SK-N-MC (cell line): Measurements from ENCODE around the gene ADI1.
"Not testable (repeated sequence)": the region's sequence is repeated elsewhere in the genome, so short reads cannot be mapped to it uniquely, and the experiment has no call there.

Source experiments
- DNase-seq: peaks from one replicate; pipeline ENCODE4 v3.0.0-alpha.2; 2011; ENCODE audit warnings: low read depth, low spot score
- H3K27ac ChIP-seq: fragments of 200-600 bp; sonication (generic); 2 replicates; pipeline ENCODE4 v1.5.1; 2016; ENCODE audit warnings: mixed run types
- H3K36me3 ChIP-seq: fragments of 200-600 bp; sonication (generic); 2 replicates; pipeline ENCODE4 v1.6.1; 2017; ENCODE audit warnings: antibody characterized with exemption, low read length, mixed read lengths; ENCODE audit not compliant: insufficient read depth
- H3K4me3 ChIP-seq: fragments of 200-600 bp; sonication (generic); 2 replicates; pipeline ENCODE4 v1.5.1; 2016
- H3K9ac ChIP-seq: fragments of 200-600 bp; sonication (generic); 2 replicates; pipeline ENCODE4 v1.8.0; 2017; ENCODE audit warnings: mixed run types, mixed read lengths; ENCODE audit not compliant: insufficient read length
- H3K9me3 ChIP-seq: fragments of 200-600 bp; sonication (generic); 2 replicates; pipeline ENCODE4 v1.6.1; 2017; ENCODE audit warnings: low read depth, mild to moderate bottlenecking, antibody characterized with exemption, low read length, moderate library complexity, mixed read lengths
- EZH2 ChIP-seq: fragments of 200-600 bp; sonication (generic); IDR thresholded peaks from one replicate; pipeline ENCODE4 v1.6.1; 2017; ENCODE audit warnings: antibody characterized with exemption
- FOXP2 ChIP-seq: optimal IDR thresholded peaks from 2 replicates; pipeline ENCODE3; 2011; ENCODE audit warnings: mild to moderate bottlenecking, moderate library complexity; ENCODE audit not compliant: insufficient read depth; ENCODE audit errors: extremely low read length, control extremely low read depth
- POLR2AphosphoS5 ChIP-seq: IDR thresholded peaks from 2 replicates; pipeline ENCODE4 v1.6.1; 2012; ENCODE audit warnings: mild to moderate bottlenecking, low read depth, low read length, borderline replicate concordance

Gene ADI1

GRCh38 chr2:3520591-3520990 lies 1.3 kb upstream of the ADI1 start:
- Histone ChIP-seq H3K9ac (no peak overlapping the region), H3K27ac (no peak overlapping the region), H3K9me3 (no peaks in the 10 kb centered on the region), H3K36me3 (peaks cover 13% of the 10 kb centered on the region), H3K4me3 (peak overlapping the region; percentile 94)
- no peak for DNase-seq
- TF ChIP-seq FOXP2 (no peak), POLR2AphosphoS5 (no peak), EZH2 (no peak)

GRCh38 chr2:3518496-3519254 lies 656 bp downstream of the ADI1 start:
- peak; percentile 73 for DNase-seq
- no peak for TF ChIP-seq EZH2
- TF ChIP-seq POLR2AphosphoS5: peak; percentile 91
- H3K9ac ChIP-seq: peak overlapping the region; percentile 96
- H3K9me3 ChIP-seq: no peaks in the 10 kb centered on the region
- peak overlapping the region; percentile 94 for H3K4me3 ChIP-seq
- H3K27ac ChIP-seq: peak overlapping the region; percentile 95
- H3K36me3 ChIP-seq: peaks cover 19% of the 10 kb centered on the region

- Histone ChIP-seq H3K4me3 (peak overlapping the region; percentile 80), H3K9ac (peak overlapping the region; percentile 86), H3K36me3 (peaks cover 25% of the 10 kb centered on the region), H3K27ac (0 out of 2 replicates have a peak overlapping the region, but pooled peaks have one; percentile 57), H3K9me3 (no peaks in the 10 kb centered on the region)
- DNase-seq: no peak
- no peak for TF ChIP-seq FOXP2
- no peak for TF ChIP-seq EZH2
- no peak for TF ChIP-seq POLR2AphosphoS5
Observed at GRCh38 chr2:3517948-3518495, 1.3 kb downstream of the ADI1 start.

GRCh38 chr2:3516831-3517230 lies 2.5 kb downstream of the ADI1 start:
- no peak overlapping the region for H3K9ac ChIP-seq
- no peak overlapping the region for H3K4me3 ChIP-seq

GRCh38 chr2:3515438-3515837 lies 3.9 kb downstream of the ADI1 start:
- not testable (repeated sequence) for H3K27ac ChIP-seq, H3K4me3 ChIP-seq, H3K9me3 ChIP-seq, DNase-seq, H3K9ac ChIP-seq
- peaks cover 50% of the 10 kb centered on the region for H3K36me3 ChIP-seq

More at GRCh38 chr2:3516831-3517230, 2.5 kb downstream of the ADI1 start:
- TF ChIP-seq FOXP2 (no peak), POLR2AphosphoS5 (no peak), EZH2 (no peak)
- Histone ChIP-seq H3K36me3 (peaks cover 37% of the 10 kb centered on the region), H3K27ac (no peak overlapping the region), H3K9me3 (no peaks in the 10 kb centered on the region)
- DNase-seq: no peak

- Histone ChIP-seq H3K36me3 (peaks cover 66% of the 10 kb centered on the region), H3K27ac (no peak overlapping the region), H3K9ac (no peak overlapping the region), H3K9me3 (no peaks in the 10 kb centered on the region), H3K4me3 (no peak overlapping the region)
- DNase-seq: no peak
- TF ChIP-seq FOXP2: no peak
- TF ChIP-seq EZH2: no peak
- no peak for TF ChIP-seq POLR2AphosphoS5
Observed at GRCh38 chr2:3513026-3513810, 6.1 kb downstream of the ADI1 start.

- no peak overlapping the region for H3K27ac ChIP-seq
- no peak for DNase-seq
- TF ChIP-seq POLR2AphosphoS5 (no peak), EZH2 (no peak), FOXP2 (no peak)
- H3K36me3 ChIP-seq: peaks cover 65% of the 10 kb centered on the region
- no peaks in the 10 kb centered on the region for H3K9me3 ChIP-seq
- H3K4me3 ChIP-seq: no peak overlapping the region
- no peak overlapping the region for H3K9ac ChIP-seq
Observed at GRCh38 chr2:3512086-3512485, 7.2 kb downstream of the ADI1 start.

- H3K36me3 ChIP-seq: peaks cover 50% of the 10 kb centered on the region
- no peak for TF ChIP-seq EZH2
- no peak for TF ChIP-seq FOXP2
- no peaks in the 10 kb centered on the region for H3K9me3 ChIP-seq
- no peak overlapping the region for H3K27ac ChIP-seq
- DNase-seq: no peak
- H3K4me3 ChIP-seq: no peak overlapping the region
- no peak overlapping the region for H3K9ac ChIP-seq
Observed at GRCh38 chr2:3505771-3506170, 13.6 kb downstream of the ADI1 start.
